Stimulated activated CD8-positive, alpha-beta memory T cell treated with anti-CD3 and anti-CD28 coated beads, Interleukin-2, amount 100 ng/mL, for 48 hours (primary cell): ENCODE data around the gene USF2.
A peak's percentile ranks its signal among the peaks of the same experiment; 100 is the strongest.
"Not testable (repeated sequence)": the region's sequence is repeated elsewhere in the genome, so short reads cannot be mapped to it uniquely, and the experiment has no call there.

Source experiments
- DNase-seq, 2 donors: peaks; one replicate each; pipeline ENCODE4 v3.0.0-alpha.2; 2020; ENCODE audit warnings: low read depth in 2 of 2

The USF2 gene, protein sequence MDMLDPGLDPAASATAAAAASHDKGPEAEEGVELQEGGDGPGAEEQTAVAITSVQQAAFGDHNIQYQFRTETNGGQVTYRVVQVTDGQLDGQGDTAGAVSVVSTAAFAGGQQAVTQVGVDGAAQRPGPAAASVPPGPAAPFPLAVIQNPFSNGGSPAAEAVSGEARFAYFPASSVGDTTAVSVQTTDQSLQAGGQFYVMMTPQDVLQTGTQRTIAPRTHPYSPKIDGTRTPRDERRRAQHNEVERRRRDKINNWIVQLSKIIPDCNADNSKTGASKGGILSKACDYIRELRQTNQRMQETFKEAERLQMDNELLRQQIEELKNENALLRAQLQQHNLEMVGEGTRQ

DNA sequence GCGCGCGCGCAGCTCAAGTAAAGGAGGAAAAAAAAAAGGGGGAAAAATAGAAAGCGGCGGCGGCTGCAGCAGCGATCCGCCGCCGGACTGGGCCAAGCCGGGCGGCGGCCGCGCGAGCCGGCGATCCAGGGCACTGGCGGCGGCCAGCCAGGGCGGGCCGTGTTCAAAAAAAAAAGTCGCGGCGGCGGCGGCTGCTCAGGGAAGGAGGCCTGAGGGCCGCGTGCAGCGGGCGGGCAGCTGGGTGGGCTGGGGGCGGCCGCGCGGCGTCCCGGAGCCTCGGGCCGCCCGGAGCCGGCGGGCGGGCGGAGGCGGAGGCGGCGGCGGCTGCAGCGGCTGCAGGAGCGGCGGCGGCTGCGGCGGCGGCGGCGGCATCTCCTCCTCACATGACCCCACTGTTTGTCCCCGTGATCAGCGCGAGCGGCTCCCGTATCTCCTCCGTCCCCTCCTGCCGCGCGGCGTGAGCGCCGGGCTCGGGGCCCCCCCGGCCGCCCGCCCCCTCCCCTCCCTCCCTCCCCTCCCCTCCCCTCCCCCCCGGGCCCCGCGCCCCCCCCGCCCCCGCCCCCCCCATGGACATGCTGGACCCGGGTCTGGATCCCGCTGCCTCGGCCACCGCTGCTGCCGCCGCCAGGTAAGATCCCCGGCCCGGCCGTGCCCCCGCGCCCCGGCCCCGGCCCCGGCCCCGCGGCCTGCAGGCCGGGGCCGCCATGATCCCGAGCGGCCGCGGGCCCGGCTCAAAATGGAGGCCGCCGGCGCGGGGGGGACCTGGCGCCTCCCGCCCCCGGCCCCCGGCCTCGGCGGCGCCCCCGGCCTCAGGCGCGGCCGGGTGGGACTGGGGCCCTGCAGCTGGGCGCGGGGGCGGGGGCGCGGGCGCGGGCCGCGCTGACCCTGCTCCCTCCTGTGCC lies at the start of gene USF2:
Gene USF2, plus strand, starts transcription at position 427 of the 902 bp plus-strand sequence. Its CDS starts 140 bp downstream, at position 567.
- DNase-seq: peak; percentile 46 to 56

GRCh38 chr19:35219008-35219407 lies 49.8 kb upstream of the USF2 start:
- DNase-seq: no peak

DNA sequence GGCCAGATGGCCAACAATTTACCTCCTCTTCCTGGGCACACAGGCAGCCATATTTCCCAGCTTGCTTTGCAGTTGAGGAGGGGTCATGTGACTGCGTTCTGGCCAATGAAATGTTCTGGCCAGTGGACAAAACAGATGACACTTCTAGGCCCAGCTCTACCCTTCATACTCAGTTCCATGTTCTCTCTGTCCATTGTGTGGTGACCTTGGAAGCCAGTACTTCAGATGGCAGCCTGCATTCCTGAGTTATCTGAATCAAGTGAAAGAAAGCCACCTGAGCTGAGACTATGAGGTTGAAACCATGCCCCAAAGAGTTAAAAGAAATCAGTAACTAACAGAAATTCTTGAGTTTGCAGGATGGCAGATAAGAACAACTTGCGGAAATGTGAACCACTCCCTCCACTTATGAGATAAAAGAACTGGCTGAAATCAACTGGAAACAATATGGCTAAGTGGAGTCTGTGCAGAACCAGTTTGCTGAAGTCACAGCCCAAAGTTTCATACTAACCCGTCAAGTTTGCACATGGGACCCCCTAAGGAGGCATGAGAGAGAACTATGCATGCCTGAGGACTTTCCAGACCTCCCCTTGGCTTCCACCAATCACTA lies 48.3 kb upstream of the USF2 start:
- no peak for DNase-seq

DNA sequence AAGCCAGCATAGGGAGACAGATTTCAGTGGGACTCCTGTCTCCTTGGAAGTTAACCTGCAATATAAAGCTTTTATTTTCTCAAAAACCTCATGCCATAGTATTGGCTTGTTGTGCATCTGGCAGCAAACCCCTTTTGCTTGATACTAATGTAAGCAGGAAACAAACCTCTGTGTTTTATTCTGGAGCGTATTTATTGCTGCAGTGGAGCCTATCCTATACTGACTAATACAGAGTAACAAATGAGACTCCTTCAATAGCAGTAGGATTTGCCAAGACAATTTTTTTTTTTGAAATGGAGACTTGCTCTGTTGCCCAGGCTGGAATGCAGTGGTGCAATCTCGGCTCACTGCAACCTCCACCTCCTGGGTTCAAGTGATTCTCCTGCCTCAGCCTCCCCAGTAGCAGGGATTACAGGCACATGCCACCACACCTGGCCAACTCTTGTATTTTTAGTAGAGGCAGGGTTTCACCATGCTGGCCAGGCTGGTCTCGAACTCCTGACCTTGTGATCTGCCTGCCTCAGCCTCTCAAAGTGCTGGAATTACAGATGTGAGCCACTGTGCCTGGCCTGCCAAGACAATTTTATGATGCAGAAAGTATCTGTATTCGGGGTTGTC lies 47.7 kb upstream of the USF2 start:
- not testable (repeated sequence) for DNase-seq

DNA sequence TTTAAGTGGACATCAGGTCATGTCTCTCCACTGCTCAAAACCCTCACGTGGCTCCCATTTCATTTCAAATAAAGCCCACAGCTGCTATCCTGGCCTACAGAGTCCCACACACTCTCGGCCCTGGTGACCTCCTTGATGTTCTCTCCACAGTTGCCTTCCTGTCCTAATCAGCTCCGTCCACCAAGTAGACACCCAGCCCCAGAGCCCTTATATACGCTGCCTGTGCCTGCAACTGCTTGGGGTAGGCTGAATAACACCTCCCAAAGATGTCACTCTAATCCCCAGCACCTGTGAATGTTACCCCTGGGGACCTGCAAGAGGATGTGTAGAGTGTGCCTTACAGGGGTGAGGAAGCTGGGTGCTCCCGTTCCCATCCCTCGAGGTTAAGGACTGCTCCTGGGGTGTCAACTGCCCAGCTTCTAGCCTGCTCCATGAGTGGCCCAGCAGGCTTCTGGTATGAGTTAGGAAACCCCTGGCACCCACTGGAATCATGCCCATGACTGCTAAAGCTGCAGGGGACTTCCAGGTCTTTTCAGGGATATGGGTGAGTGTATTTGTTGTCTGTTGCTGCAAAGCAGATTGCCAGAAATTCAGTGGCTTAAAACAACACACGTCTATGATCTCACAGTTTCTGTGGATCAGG lies 46.3 kb upstream of the USF2 start:
- no peak for DNase-seq

GRCh38 chr19:35223084-35223790 lies 45.5 kb upstream of the USF2 start:
- DNase-seq: no peak

- no peak for DNase-seq
Measured at GRCh38 chr19:35223862-35224505, 44.8 kb upstream of the USF2 start.

GRCh38 chr19:35224681-35225571 lies 43.8 kb upstream of the USF2 start:
- DNase-seq: no peak

DNA sequence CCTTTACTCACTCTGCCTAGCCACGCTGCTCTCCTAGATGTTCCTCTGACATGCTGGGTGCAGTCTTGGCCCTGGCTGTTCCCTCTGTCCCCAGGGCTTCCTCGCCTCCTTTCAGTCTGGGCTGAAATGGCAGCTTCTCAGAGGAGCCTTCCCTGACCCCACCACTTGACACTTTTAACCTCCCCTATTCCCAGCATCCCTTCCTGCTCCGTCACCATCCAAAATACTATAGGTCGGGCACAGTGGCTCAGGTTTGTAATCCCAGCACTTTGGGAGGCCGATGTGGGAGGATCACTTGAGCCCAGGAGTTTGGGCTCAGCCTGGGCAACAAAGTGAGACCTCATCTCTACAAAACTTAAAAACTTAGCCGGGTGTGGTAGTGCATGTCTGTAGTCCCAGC lies 42.8 kb upstream of the USF2 start:
- DNase-seq: no peak

DNA sequence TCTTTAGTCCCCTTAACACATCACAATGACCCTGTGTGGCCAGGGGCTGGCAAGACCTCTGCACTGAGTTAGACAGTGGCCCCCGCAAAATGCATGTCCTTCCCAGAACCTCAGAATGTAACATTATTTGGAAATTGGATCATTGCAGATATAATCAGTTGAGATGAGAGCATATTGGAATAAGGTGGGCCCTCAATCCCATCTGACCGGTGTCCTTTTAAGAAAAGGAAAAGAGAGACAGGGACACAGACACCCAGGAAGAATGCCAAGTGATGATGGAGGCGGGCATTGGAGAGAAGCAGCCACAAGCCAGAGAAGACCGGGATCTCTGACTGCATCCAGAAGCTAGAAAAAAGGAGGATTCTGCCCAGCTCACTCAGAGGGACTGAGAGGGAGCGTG lies 42.0 kb upstream of the USF2 start:
- no peak for DNase-seq

GRCh38 chr19:35228177-35228930 lies 40.4 kb upstream of the USF2 start, which contains the start of gene FAM187B:
FAM187B (minus strand) TSS chr19:35228739; CDS start chr19:35228680, 59 bp downstream.
- no peak for DNase-seq

DNA sequence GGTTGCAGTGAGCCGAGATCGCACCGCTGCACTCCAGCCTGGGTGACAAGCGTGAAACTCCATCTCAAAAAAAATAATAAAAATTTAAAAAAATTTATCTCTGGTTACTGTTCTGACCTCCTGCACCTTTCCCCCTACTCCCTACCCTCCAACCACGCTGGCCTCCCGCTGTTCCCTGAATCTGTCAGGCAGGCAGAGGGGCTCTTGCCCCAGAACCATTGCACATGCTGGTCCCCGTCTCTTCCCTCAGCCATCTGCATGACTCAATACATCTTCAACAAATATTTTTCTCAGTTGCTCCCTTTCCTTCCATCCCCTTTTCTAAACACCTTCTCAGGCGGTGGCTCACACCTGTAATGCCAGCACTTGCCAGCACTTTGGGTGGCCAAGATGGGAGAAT lies 39.2 kb upstream of the USF2 start:
- no peak for DNase-seq

GRCh38 chr19:35231956-35232645 lies 36.7 kb upstream of the USF2 start:
- no peak for DNase-seq

DNA sequence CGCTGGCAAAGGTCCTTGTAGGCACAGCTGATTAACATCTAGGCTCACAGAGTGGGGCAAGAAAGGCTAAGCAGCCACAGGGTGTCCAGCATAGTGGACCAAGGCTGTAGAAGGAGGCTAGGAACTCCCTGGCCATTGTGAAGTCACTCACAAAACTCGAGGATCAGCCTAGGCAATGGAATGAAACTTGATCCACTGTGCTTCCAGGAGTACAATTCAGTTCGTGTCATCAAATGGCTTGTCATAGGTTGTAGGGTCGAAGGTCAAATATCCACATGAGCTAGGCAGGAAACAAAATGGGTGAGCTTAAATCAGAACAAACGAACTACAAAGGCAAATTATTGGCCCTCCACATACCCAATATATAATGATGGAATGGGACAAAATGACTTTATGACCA lies 35.9 kb upstream of the USF2 start:
- no peak for DNase-seq

- no peak for DNase-seq
Measured at GRCh38 chr19:35236638-35237400, 31.9 kb upstream of the USF2 start.

DNA sequence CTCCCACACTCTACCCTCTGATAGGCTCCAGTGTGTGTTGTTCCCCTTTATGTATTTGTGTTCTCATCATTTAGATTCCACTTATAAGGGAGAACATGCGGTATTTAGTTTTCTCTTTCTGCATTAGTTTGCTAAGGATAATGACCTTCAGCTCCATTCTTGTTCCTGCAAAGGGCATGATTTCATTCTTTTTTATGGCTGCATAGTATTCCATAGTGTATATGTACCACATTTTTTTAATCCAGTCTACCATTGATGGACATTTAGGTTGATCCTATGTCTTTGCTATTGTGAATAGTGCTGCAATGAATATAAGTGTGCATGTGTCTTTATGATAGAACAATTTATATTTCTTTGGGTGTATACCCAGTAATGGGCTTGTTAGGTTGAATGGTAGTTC lies 29.2 kb upstream of the USF2 start:
- DNase-seq: not testable (repeated sequence)

DNA sequence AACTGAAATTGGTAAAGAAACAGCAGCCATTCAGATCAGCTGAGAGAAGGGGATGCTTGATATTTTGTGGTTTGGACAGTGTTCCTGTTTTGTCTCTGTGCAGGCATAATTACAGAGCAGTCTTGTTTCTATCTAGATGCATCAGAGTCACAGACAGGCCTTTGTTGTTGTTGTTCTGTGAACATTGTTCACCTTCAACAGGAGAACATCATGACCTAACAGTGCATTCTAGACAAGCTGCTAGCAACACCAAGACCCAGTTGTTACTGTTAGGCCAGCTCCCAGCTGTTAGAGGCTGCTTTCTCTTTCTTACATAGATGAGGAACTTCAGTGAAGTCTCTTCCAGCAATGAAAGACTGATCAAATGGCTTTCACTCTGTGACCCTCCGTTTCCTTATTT lies 28.4 kb upstream of the USF2 start:
- no peak for DNase-seq
